Measurements from ENCODE around the gene ZBTB7C.

The ZBTB7C gene

DNA sequence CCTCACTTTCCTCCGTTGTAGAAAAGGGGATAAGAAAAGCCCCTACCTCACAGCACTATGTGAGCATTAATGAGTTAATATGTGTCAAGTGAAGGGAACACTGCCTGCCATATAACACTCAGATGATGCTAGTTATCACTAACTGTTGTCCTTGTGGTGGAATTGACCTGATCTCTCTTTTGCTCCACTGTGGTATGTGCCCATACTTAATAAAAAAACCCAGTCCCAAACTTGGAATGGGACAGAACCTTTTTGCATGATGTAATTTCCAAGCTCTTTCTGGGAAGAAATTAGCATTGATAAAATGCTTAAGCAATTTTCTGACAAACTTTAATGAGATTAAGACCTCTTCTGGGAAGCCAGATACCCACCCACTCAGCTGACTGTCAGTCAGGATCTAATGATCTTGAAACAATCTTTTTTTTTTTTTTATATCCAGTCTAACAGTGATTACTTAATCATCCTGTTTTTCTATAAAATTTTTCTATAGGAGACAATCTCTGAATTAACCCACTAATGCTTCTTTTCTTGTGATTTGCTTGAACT is 158.7 kb downstream of the ZBTB7C start:
- TF ChIP-seq, protein P1, sequence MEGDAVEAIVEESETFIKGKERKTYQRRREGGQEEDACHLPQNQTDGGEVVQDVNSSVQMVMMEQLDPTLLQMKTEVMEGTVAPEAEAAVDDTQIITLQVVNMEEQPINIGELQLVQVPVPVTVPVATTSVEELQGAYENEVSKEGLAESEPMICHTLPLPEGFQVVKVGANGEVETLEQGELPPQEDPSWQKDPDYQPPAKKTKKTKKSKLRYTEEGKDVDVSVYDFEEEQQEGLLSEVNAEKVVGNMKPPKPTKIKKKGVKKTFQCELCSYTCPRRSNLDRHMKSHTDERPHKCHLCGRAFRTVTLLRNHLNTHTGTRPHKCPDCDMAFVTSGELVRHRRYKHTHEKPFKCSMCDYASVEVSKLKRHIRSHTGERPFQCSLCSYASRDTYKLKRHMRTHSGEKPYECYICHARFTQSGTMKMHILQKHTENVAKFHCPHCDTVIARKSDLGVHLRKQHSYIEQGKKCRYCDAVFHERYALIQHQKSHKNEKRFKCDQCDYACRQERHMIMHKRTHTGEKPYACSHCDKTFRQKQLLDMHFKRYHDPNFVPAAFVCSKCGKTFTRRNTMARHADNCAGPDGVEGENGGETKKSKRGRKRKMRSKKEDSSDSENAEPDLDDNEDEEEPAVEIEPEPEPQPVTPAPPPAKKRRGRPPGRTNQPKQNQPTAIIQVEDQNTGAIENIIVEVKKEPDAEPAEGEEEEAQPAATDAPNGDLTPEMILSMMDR (IDR thresholded peaks at IDR 0.05; ENCODE audit: extremely low read depth, missing control alignments), result no peak
- no peak for DNase-seq (ENCODE audit: low spot score)

DNA sequence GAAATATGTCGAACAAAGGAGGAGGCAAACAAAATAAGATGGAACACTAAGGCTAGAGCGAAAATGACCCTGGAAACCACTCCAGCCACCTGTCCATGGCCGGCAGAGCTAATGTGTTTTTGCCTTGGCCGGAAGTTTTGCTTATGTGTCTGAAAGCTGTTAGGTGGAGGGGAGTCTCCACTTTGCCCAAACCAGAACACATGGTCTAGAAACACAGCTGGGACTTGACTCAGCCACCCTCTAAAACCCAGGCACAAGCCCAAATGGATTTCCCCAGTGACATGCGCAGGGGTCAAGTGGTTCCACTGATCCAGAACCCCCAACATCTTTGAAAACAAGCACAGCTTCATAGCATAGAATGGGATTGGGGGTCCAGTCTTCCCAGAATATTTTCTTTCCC is 159.3 kb downstream of the ZBTB7C start:
- TF ChIP-seq, protein P1 (IDR thresholded peaks at IDR 0.05; ENCODE audit: extremely low read depth, missing control alignments), result no peak
- no peak for DNase-seq (ENCODE audit: low spot score)

DNA sequence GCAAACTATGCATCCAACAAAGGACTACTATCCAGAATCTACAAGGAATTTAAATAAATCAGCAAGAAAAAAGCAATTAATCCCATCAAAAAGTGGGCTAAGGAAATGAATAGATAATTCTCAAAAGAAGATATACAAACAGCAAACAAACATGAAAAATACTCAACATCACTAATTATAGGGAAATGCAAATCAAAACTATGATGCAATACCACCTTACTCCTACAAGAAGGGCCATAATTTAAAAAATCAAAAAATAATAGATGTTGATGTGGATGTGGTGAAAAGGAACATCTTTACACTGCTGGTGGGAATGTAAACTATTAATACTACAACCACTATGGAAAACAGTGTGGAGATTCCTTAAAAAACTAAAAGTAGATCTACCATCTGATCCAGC is 164.7 kb downstream of the ZBTB7C start:
- no peak for DNase-seq (ENCODE audit: low spot score)
- TF ChIP-seq, protein P1 (IDR thresholded peaks at IDR 0.05; ENCODE audit: extremely low read depth, missing control alignments), result no peak

DNA sequence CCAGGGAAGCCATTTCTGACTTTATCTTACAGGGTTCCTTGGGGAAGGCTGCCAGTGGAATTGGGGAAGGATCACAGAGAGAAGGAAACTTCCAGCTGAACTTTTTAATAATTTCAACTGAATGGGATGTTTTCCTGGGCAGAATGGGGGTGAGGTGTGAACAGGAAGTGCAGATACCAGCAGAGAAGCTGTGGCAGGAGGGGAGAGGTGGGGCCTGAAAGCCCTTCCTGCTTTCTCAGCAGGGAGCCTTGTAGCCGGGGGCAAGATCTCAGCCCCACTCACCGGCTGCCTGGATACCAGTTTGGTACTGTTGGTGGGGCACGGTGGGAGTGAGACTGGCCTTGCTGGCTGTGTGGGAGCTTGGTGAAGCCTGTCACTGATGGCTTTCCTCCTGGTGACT is 170.5 kb downstream of the ZBTB7C start:
- no peak for DNase-seq (ENCODE audit: low spot score)
- TF ChIP-seq, protein P1 (IDR thresholded peaks at IDR 0.05; ENCODE audit: extremely low read depth, missing control alignments), result no peak

DNA sequence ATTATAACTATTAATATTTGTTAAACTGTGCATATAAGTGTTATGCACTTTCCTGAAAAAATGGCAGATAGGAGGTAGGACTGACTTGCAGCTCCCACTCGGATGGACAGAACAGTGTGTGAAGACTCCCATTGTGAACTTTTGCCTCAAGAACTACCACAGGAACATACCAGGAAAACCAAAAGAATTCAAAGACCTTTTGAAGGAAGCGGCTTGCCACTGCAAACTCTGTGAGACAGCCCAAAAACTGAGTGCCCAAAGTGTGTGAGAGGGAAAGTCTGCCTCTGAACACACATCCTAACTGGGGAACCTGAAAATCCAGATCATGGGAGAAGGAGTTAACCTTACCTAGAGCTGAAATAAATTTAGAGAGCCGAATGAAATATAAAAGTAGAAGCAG is 171.0 kb downstream of the ZBTB7C start:
- TF ChIP-seq, protein P1 (IDR thresholded peaks at IDR 0.05; ENCODE audit: extremely low read depth, missing control alignments), result no peak
- no peak for DNase-seq (ENCODE audit: low spot score)

DNA sequence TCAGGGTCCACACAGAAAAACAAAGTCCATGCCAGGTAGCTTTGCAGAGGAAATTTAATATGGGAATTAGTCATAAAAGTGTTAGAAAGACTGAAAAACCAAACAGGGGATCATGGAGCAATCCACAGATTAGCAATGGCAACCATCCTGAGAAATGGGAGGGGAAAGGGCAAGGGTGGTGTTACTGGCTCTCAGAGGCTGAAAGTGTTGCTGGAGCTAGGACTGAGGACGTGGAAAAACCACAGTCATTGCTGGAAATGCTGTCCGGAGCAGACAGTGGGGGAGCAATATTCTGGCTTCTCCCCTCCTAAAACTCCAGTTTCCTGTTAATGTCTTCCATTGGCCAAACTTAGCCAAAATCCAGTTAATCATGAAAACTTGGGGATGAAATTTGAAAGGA is 172.4 kb downstream of the ZBTB7C start:
- TF ChIP-seq, protein P1 (IDR thresholded peaks at IDR 0.05; ENCODE audit: extremely low read depth, missing control alignments), result no peak
- DNase-seq (ENCODE audit: low spot score), result no peak

DNA sequence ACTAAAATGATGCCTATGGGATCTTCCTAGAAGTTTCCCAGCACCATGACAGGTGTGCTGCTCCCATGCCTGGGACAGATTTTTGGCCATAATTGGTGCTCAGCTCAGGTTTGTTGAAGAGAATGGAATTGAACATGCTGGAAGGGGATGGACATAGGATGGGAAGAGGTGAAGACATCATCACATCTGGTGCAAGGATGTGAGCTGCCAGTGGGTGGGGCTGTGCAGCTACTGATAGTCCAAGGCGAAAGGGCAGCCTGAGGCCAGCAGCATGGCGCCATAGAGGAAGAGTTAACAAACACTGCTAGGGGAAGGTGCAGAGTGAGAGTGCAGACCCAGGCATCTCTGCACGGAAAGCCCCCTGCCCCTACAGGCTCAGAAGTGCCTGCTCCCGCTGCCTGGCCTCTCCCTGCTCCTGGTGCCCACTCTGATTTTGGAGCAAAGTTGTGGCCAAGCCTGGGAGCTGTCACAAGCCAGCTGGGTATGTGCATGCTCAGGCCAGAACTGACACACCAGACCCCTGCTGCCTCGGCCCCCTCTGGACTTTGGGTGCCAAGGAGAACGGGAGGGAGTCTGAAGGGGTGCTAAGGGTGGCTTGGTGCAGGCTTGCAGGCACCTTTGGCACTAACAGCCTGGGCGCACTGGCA is 178.6 kb downstream of the ZBTB7C start:
- TF ChIP-seq, protein P1 (IDR thresholded peaks at IDR 0.05; ENCODE audit: extremely low read depth, missing control alignments), result peak; percentile 35
- DNase-seq (ENCODE audit: low spot score), result peak; percentile 45
